ENCODE results near the gene C4orf46. TPM values are rescaled to one million over a fixed set of nuclear protein-coding genes. Genes with fewer than 3 reads are reported as not detected.

The C4orf46 gene
- total RNA-seq, 1 experiment from 2014 or later = 20.4 TPM

- ChIA-PET POLR2A (no interaction called here), CTCF (interaction anchor here (1.0 to 1.9 kb wide), 4 partner anchors 129 to 368 kb away, joined by 3 to 15 read pairs (median 9); no protein-coding TSS in a partner anchor)
- Mint-ChIP-seq H3K9me3 (no peaks in the 10 kb centered on the region), H3K36me3 (no peaks in the 10 kb centered on the region), H3K4me1 (peaks cover 10% of the 10 kb centered on the region), H3K4me3 (no peak overlapping the region), H3K27me3 (ENCODE audit: low read depth) (no peaks in the 10 kb centered on the region), H3K27ac (no peak overlapping the region)
- DNase-seq (ENCODE audit: low spot score) = no peak
- ATAC-seq = peak; percentile 82
- TF ChIP-seq, protein P1, sequence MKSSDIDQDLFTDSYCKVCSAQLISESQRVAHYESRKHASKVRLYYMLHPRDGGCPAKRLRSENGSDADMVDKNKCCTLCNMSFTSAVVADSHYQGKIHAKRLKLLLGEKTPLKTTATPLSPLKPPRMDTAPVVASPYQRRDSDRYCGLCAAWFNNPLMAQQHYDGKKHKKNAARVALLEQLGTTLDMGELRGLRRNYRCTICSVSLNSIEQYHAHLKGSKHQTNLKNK (CRISPR knock-in tag; IDR thresholded peaks at IDR 0.05) = no peak
- TF ChIP-seq, protein P2, sequence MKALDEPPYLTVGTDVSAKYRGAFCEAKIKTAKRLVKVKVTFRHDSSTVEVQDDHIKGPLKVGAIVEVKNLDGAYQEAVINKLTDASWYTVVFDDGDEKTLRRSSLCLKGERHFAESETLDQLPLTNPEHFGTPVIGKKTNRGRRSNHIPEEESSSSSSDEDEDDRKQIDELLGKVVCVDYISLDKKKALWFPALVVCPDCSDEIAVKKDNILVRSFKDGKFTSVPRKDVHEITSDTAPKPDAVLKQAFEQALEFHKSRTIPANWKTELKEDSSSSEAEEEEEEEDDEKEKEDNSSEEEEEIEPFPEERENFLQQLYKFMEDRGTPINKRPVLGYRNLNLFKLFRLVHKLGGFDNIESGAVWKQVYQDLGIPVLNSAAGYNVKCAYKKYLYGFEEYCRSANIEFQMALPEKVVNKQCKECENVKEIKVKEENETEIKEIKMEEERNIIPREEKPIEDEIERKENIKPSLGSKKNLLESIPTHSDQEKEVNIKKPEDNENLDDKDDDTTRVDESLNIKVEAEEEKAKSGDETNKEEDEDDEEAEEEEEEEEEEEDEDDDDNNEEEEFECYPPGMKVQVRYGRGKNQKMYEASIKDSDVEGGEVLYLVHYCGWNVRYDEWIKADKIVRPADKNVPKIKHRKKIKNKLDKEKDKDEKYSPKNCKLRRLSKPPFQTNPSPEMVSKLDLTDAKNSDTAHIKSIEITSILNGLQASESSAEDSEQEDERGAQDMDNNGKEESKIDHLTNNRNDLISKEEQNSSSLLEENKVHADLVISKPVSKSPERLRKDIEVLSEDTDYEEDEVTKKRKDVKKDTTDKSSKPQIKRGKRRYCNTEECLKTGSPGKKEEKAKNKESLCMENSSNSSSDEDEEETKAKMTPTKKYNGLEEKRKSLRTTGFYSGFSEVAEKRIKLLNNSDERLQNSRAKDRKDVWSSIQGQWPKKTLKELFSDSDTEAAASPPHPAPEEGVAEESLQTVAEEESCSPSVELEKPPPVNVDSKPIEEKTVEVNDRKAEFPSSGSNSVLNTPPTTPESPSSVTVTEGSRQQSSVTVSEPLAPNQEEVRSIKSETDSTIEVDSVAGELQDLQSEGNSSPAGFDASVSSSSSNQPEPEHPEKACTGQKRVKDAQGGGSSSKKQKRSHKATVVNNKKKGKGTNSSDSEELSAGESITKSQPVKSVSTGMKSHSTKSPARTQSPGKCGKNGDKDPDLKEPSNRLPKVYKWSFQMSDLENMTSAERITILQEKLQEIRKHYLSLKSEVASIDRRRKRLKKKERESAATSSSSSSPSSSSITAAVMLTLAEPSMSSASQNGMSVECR (CRISPR knock-in tag; IDR thresholded peaks at IDR 0.05; ENCODE audit: borderline replicate concordance) = no peak
- TF ChIP-seq, protein P3, sequence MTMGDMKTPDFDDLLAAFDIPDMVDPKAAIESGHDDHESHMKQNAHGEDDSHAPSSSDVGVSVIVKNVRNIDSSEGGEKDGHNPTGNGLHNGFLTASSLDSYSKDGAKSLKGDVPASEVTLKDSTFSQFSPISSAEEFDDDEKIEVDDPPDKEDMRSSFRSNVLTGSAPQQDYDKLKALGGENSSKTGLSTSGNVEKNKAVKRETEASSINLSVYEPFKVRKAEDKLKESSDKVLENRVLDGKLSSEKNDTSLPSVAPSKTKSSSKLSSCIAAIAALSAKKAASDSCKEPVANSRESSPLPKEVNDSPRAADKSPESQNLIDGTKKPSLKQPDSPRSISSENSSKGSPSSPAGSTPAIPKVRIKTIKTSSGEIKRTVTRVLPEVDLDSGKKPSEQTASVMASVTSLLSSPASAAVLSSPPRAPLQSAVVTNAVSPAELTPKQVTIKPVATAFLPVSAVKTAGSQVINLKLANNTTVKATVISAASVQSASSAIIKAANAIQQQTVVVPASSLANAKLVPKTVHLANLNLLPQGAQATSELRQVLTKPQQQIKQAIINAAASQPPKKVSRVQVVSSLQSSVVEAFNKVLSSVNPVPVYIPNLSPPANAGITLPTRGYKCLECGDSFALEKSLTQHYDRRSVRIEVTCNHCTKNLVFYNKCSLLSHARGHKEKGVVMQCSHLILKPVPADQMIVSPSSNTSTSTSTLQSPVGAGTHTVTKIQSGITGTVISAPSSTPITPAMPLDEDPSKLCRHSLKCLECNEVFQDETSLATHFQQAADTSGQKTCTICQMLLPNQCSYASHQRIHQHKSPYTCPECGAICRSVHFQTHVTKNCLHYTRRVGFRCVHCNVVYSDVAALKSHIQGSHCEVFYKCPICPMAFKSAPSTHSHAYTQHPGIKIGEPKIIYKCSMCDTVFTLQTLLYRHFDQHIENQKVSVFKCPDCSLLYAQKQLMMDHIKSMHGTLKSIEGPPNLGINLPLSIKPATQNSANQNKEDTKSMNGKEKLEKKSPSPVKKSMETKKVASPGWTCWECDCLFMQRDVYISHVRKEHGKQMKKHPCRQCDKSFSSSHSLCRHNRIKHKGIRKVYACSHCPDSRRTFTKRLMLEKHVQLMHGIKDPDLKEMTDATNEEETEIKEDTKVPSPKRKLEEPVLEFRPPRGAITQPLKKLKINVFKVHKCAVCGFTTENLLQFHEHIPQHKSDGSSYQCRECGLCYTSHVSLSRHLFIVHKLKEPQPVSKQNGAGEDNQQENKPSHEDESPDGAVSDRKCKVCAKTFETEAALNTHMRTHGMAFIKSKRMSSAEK (CRISPR knock-in tag; IDR thresholded peaks at IDR 0.05; ENCODE audit: borderline replicate concordance) = no peak
- TF ChIP-seq ZNF263 (CRISPR knock-in tag; IDR thresholded peaks at IDR 0.05; ENCODE audit: low read depth) (no peak), ZNF121 (CRISPR knock-in tag; IDR thresholded peaks at IDR 0.05) (no peak)
- TF ChIP-seq, protein P4, sequence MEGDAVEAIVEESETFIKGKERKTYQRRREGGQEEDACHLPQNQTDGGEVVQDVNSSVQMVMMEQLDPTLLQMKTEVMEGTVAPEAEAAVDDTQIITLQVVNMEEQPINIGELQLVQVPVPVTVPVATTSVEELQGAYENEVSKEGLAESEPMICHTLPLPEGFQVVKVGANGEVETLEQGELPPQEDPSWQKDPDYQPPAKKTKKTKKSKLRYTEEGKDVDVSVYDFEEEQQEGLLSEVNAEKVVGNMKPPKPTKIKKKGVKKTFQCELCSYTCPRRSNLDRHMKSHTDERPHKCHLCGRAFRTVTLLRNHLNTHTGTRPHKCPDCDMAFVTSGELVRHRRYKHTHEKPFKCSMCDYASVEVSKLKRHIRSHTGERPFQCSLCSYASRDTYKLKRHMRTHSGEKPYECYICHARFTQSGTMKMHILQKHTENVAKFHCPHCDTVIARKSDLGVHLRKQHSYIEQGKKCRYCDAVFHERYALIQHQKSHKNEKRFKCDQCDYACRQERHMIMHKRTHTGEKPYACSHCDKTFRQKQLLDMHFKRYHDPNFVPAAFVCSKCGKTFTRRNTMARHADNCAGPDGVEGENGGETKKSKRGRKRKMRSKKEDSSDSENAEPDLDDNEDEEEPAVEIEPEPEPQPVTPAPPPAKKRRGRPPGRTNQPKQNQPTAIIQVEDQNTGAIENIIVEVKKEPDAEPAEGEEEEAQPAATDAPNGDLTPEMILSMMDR (IDR thresholded peaks at IDR 0.05) = peak; percentile 63
These were observed 46.7 kb downstream of the C4orf46 start for GRCh38 chr4:158624889-158625478.

- POLR2A ChIA-PET = no interaction called here
- no peak overlapping the region for H3K27ac Mint-ChIP-seq
- H3K4me1 Mint-ChIP-seq = peaks cover 10% of the 10 kb centered on the region
- no peak for TF ChIP-seq SMAD4 (CRISPR knock-in tag; IDR thresholded peaks at IDR 0.05)
- TF ChIP-seq AFF4 (CRISPR knock-in tag; IDR thresholded peaks at IDR 0.05; ENCODE audit: borderline replicate concordance) = no peak
- TF ChIP-seq, protein P5, sequence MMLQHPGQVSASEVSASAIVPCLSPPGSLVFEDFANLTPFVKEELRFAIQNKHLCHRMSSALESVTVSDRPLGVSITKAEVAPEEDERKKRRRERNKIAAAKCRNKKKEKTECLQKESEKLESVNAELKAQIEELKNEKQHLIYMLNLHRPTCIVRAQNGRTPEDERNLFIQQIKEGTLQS (CRISPR knock-in tag; conservative IDR thresholded peaks at IDR 0.05) = no peak
- no peak for TF ChIP-seq GTF2I (CRISPR knock-in tag; conservative IDR thresholded peaks at IDR 0.05)
- no peaks in the 10 kb centered on the region for H3K9me3 Mint-ChIP-seq
- H3K27me3 Mint-ChIP-seq (ENCODE audit: low read depth) = no peaks in the 10 kb centered on the region
- CTCF ChIA-PET = no interaction called here
- no peak overlapping the region for H3K4me3 Mint-ChIP-seq
- no peak for ATAC-seq
- H3K36me3 Mint-ChIP-seq = no peaks in the 10 kb centered on the region
- no peak for DNase-seq (ENCODE audit: low spot score)
These were observed 49.4 kb downstream of the C4orf46 start for GRCh38 chr4:158622251-158622650.

Data from WTC11 (cell line).